Gastrocnemius medialis (tissue), 4 donors: ENCODE results near the gene SNW1.

Source experiments
- CTCF ChIP-seq, 5 experiments: fragments of 450-650 bp in 3 of 5; fragments of 200-600 bp in 2 of 5; sonication (generic) in 2 of 5; IDR thresholded peaks in 4 of 5; conservative IDR thresholded peaks in 1 of 5; 1 replicate in 4 of 5; 2 replicates in 1 of 5; pipeline ENCODE4 v1.5.1; 2016 to 2019; ENCODE audit warnings: antibody characterized with exemption in 5 of 5, mild to moderate bottlenecking in 3 of 5, moderate library complexity in 3 of 5
- POLR2A ChIP-seq, 2 donors: fragments of 450-650 bp; IDR thresholded peaks; one replicate each; pipeline ENCODE4 v1.6.1; 2017; ENCODE audit warnings: antibody characterized with exemption in 2 of 2, mild to moderate bottlenecking in 2 of 2, moderate library complexity in 2 of 2

- TF ChIP-seq CTCF (IDR thresholded peaks at IDR 0.05 in 4 of 5, conservative IDR thresholded peaks at IDR 0.05 in 1 of 5) (no peak), POLR2A (IDR thresholded peaks at IDR 0.05) (no peak)
Measured at GRCh38 chr14:77763316-77763715, 2.4 kb upstream of the SNW1 start.
